HG02970 (cell line): Measurements from ENCODE around the gene TUBGCP3.
"Not testable (repeated sequence)": the region's sequence is repeated elsewhere in the genome, so short reads cannot be mapped to it uniquely, and the experiment has no call there.

ENCODE experiments used
- ATAC-seq: cut with Tn5 transposase; IDR thresholded peaks from one replicate; pipeline ENCODE4 v1.9.1; 2021; ENCODE audit warnings: mild to moderate bottlenecking, moderate library complexity, moderate number of reproducible peaks; ENCODE audit not compliant: unreplicated experiment, low FRiP score

Gene TUBGCP3

DNA sequence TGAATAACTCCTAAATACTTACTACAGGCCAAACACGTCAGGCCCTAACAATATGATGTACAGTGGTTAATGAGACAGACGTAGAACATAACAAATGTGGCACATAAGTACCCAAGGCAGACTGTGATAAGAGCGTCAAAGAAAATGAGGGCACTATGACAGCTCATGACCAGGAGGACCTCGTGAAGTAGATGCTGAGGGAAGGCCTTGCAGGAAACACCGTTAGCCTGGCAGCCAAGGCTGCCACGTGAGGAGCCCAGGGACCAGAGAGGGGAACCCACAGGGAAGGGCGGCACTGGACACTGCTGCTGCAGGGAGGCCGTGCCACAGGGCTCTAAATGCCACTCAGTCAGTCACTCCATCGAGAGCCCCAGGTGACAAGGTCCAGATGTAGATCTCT, 5.7 kb downstream of the TUBGCP3 start:
- no peak for ATAC-seq

GRCh38 chr13:112580912-112581311, 7.0 kb downstream of the TUBGCP3 start:
- ATAC-seq: no peak

DNA sequence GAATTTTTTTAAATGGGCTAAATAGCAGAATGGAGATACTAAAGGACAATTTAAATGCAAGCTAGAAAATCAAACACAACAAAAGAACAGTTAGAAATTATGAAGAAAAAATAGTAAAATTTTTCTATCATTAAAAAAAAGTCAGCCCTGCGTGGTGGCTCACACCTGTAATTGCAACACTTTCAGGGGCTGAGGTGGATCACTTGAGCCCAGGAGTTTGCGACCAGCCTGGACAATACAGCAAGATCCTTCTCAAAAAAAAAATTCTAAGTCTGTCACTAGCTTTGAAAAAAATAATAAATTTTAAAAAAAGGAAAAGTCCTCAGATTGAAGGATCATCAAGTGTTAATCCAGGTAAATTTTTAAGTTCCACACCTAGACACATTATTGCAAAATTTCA, 7.7 kb downstream of the TUBGCP3 start:
- ATAC-seq: no peak

DNA sequence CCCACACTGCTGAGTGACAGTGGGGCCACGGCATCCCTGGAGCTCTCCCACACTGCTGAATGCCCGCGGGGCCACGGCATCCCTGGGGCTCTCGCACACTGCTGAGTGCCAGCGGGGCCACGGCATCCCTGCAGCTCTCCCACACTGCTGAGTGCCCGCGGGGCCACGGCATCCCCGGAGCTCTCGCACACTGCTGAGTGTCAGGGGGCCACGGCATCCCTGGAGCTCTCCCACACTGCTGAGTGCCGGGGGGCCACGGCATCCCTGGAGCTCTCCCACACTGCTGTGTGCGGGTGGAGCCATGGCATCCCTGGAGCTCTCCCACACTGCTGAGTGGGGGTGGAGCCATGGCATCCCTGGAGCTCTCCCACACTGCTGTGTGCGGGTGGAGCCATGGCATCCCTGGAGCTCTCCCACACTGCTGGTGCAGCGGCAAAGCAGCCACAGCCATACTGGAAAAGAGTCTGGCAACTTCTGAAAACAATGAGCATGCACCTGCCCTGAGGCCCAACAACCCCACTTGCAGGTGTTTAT, 8.6 kb downstream of the TUBGCP3 start:
- no peak for ATAC-seq

- no peak for ATAC-seq
Observed at GRCh38 chr13:112576768-112577167, 11.2 kb downstream of the TUBGCP3 start.

GRCh38 chr13:112576191-112576590, 11.8 kb downstream of the TUBGCP3 start:
- ATAC-seq: no peak

DNA sequence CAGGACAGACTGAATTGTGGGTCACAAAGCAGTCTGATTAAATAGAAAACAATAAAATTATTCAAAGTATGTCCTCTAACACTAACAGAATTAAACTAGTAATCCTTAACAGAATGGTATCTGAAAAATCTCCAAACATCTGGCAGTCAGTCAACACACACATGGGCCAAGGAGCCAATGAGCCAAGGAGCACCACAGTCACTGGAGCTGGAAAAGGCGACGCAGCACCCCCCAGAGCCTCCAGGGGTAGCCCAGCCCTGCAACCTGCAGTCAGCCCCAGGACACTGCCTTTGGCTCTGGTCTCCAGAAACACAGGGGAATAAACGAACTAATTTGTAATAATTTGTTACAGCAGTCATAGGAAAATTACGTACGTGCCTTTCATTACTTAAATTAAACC, 12.3 kb downstream of the TUBGCP3 start:
- ATAC-seq: no peak

- ATAC-seq: no peak
Observed at GRCh38 chr13:112574834-112575613, 12.9 kb downstream of the TUBGCP3 start.

- ATAC-seq: no peak
Observed at GRCh38 chr13:112574416-112574815, 13.5 kb downstream of the TUBGCP3 start.

GRCh38 chr13:112573710-112574109, 14.2 kb downstream of the TUBGCP3 start:
- no peak for ATAC-seq

GRCh38 chr13:112572366-112572765, 15.6 kb downstream of the TUBGCP3 start:
- no peak for ATAC-seq

- ATAC-seq: no peak
Observed at GRCh38 chr13:112569821-112570220, 18.1 kb downstream of the TUBGCP3 start.

- ATAC-seq: no peak
Observed at GRCh38 chr13:112567161-112567862, 20.6 kb downstream of the TUBGCP3 start.

GRCh38 chr13:112562786-112563383, 25.1 kb downstream of the TUBGCP3 start:
- no peak for ATAC-seq

GRCh38 chr13:112562254-112562653, 25.7 kb downstream of the TUBGCP3 start:
- no peak for ATAC-seq

DNA sequence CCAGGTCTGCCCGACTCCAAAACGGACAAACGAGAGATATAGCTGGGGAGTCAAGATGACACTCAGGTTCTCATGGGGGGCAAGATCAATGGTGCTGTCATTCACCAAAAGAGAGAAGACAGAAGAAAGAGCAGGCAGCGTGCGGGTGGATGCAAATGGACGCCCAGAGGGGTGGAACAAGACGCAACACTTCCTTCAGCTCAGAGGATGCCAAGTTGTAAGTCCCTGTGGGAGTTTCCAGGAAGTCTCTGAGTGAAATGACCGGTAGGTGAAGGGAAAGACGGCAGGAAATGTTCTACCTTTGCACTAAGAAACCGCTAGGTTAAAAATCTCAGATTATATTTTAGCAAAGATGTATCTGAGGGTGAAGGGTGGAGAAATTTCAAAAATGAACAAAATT, 26.5 kb downstream of the TUBGCP3 start:
- no peak for ATAC-seq

GRCh38 chr13:112558696-112559418, 29.1 kb downstream of the TUBGCP3 start:
- no peak for ATAC-seq

DNA sequence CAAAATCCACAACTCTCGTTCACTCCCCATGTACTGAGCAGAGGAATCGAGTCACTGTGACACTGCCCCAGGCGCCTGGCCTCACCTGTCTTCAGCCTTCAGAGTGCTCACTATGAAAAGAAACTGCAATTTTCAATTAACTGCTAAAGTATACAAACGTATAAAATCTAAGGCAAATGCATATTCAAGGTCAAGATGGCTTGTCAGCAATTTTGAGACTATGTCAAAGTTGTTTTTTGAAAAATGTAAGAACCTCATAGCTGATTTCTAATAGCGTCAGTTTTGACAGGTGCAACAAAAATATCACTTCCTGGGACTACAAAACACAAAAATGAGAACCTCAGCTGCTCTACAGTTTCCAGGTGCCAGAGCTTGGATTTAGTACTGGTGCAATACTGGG, 31.4 kb downstream of the TUBGCP3 start:
- ATAC-seq: no peak

GRCh38 chr13:112554214-112554850, 33.6 kb downstream of the TUBGCP3 start:
- no peak for ATAC-seq

GRCh38 chr13:112548975-112549374, 39.0 kb downstream of the TUBGCP3 start:
- ATAC-seq: not testable (repeated sequence)
